Testis (tissue), 3 donors: ENCODE data around the gene PSME2. TPM values are rescaled to one million over a fixed set of nuclear protein-coding genes. Genes with fewer than 3 reads are reported as not detected.
"Not testable (repeated sequence)": the region's sequence is repeated elsewhere in the genome, so short reads cannot be mapped to it uniquely, and the experiment has no call there.

Experiments used
- DNase-seq: peaks from one replicate; pipeline ENCODE4 v3.0.0-alpha.2; 2019
- H3K27ac ChIP-seq, 2 donors: fragments of 200-600 bp; sonication (generic); one replicate each; pipeline ENCODE4 v1.5.1; 2019
- H3K27me3 ChIP-seq: fragments of 200-600 bp; sonication (generic); one replicate; pipeline ENCODE4 v1.5.1; 2019
- H3K36me3 ChIP-seq: fragments of 200-600 bp; sonication (generic); one replicate; pipeline ENCODE4 v1.5.1; 2017; ENCODE audit warnings: low read depth; ENCODE audit errors: missing control alignments
- H3K4me1 ChIP-seq: fragments of 200-600 bp; sonication (generic); one replicate; pipeline ENCODE4 v1.5.1; 2019
- H3K4me3 ChIP-seq, 2 donors: fragments of 200-600 bp; sonication (generic); one replicate each; pipeline ENCODE4 v1.5.1; 2017 to 2019
- H3K9me3 ChIP-seq: fragments of 200-600 bp; sonication (generic); one replicate; pipeline ENCODE4 v1.5.1; 2017
- CTCF ChIP-seq, 3 experiments: fragments of 450-650 bp in 2 of 3; fragments of 200-600 bp in 1 of 3; sonication (generic) in 1 of 3; IDR thresholded peaks; one replicate each; pipeline ENCODE4 v1.5.1; 2016 to 2019; ENCODE audit warnings: antibody characterized with exemption in 3 of 3, mild to moderate bottlenecking in 2 of 3, moderate library complexity in 1 of 3
- POLR2A ChIP-seq: fragments of 450-650 bp; IDR thresholded peaks from one replicate; pipeline ENCODE4 v1.6.1; 2017; ENCODE audit warnings: antibody characterized with exemption, mild to moderate bottlenecking, moderate library complexity
- WGBS, 2 donors: methylation state at CpG; one replicate each; pipeline ENCODE4 v1.1.5; 2018; 5-methylcytosine and 5-hydroxymethylcytosine counted together
- intact Hi-C: fragments of 100-400 bp; cut with DNase I; formaldehyde crosslinking; loops from one replicate; pipeline ENCODE4 v1.15.1; 2023; ENCODE audit warnings: low total_unique reads
- polyA plus RNA-seq: library from polyadenylated mRNA; stranded (reverse); fragments of 350-450 nt; fragmentation: Illumina TruSeq; extraction: RNeasy Lipid Tissue Mini Kit (QIAGEN cat#74804); gene quantifications from one replicate; pipeline ENCODE4 v1.2.3, GENCODE V29; 2014; ENCODE audit warnings: low read depth, low replicate concordance; ENCODE audit not compliant: insufficient read depth
- total RNA-seq, 2 donors: library from RNA; depleted of rRNA; stranded (reverse); fragments of >200 nt; gene quantifications; one replicate each; pipeline ENCODE4 v1.2.3, GENCODE V29; 2016

The PSME2 gene
- total and polyA plus RNA-seq, 3 donors from 2014 or later = 49.8 to 122 (median 78.1) TPM

GRCh38 chr14:24110060-24110459 lies 36.4 kb downstream of the PSME2 start:
- Histone ChIP-seq H3K9me3 (no peaks in the 10 kb centered on the region), H3K27me3 (no peaks in the 10 kb centered on the region), H3K36me3 (no peaks in the 10 kb centered on the region), H3K4me3 (no peak overlapping the region), H3K4me1 (no peaks in the 10 kb centered on the region), H3K27ac (no peak overlapping the region)
- no peak for DNase-seq
- TF ChIP-seq POLR2A (no peak), CTCF (IDR thresholded peaks at IDR 0.05) (no peak)
- 89 to 92% methylated on average over 9 of the region's 9 CpGs for WGBS, 2 donors
- intact Hi-C loops = no loop called here

GRCh38 chr14:24108336-24108874 lies 38.0 kb downstream of the PSME2 start:
- 52 to 59% methylated on average over 5 of the region's 5 CpGs for WGBS, 2 donors
- Histone ChIP-seq H3K27me3 (no peaks in the 10 kb centered on the region), H3K4me3 (no peak overlapping the region), H3K27ac (no peak overlapping the region), H3K36me3 (no peaks in the 10 kb centered on the region), H3K4me1 (no peaks in the 10 kb centered on the region), H3K9me3 (no peaks in the 10 kb centered on the region)
- intact Hi-C loops = no loop called here
- no peak for DNase-seq
- TF ChIP-seq CTCF (IDR thresholded peaks at IDR 0.05) = no peak
- TF ChIP-seq POLR2A = no peak

GRCh38 chr14:24106672-24107271 lies 39.6 kb downstream of the PSME2 start:
- intact Hi-C loops = no loop called here

GRCh38 chr14:24105609-24106239 lies 40.7 kb downstream of the PSME2 start:
- H3K4me1 ChIP-seq, DNase-seq, H3K27ac ChIP-seq, intact Hi-C loops, H3K9me3 ChIP-seq, H3K27me3 ChIP-seq, H3K36me3 ChIP-seq, H3K4me3 ChIP-seq: not testable (repeated sequence)
- 94 to 96% methylated on average over 8 of the region's 8 CpGs for WGBS, 2 donors

More at GRCh38 chr14:24106672-24107271, 39.6 kb downstream of the PSME2 start:
- H3K9me3 ChIP-seq = no peaks in the 10 kb centered on the region
- WGBS, 2 donors = 89 to 94% methylated on average over 4 of the region's 4 CpGs
- no peak overlapping the region for H3K4me3 ChIP-seq
- H3K27ac ChIP-seq = no peak overlapping the region
- H3K4me1 ChIP-seq = no peaks in the 10 kb centered on the region
- DNase-seq = no peak
- no peaks in the 10 kb centered on the region for H3K36me3 ChIP-seq
- no peaks in the 10 kb centered on the region for H3K27me3 ChIP-seq
- TF ChIP-seq CTCF (IDR thresholded peaks at IDR 0.05) = no peak
- no peak for TF ChIP-seq POLR2A

GRCh38 chr14:24103451-24103850 lies 43.0 kb downstream of the PSME2 start:
- DNase-seq = no peak
- H3K27me3 ChIP-seq = no peaks in the 10 kb centered on the region
- TF ChIP-seq POLR2A (no peak), CTCF (IDR thresholded peaks at IDR 0.05) (no peak)

More at GRCh38 chr14:24103451-24103850, 43.0 kb downstream of the PSME2 start:
- 94 to 97% methylated on average over 7 to 13 of the region's 13 CpGs for WGBS, 2 donors
- H3K36me3 ChIP-seq = no peaks in the 10 kb centered on the region
- intact Hi-C loops = no loop called here
- H3K9me3 ChIP-seq = no peaks in the 10 kb centered on the region
- no peaks in the 10 kb centered on the region for H3K4me1 ChIP-seq
- H3K4me3 ChIP-seq = no peak overlapping the region
- no peak overlapping the region for H3K27ac ChIP-seq
